Retinal pigment epithelial cell (primary cell): Measurements from ENCODE around the gene ATXN7L1.

Source experiments
- DNase-seq: peaks from one replicate; pipeline ENCODE4 v3.0.0-alpha.2; 2010; ENCODE audit warnings: low read depth
- H3K4me3 ChIP-seq: 2 replicates; pipeline ENCODE4 v1.5.1; 2011; ENCODE audit warnings: mild to moderate bottlenecking, low read length, control low read depth, moderate library complexity
- CTCF ChIP-seq: conservative IDR thresholded peaks from 2 replicates; pipeline ENCODE4 v1.5.1; 2011; ENCODE audit warnings: low read depth, low read length, control low read depth, inconsistent platforms

ATXN7L1 gene

GRCh38 chr7:105756367-105756766 is 120.0 kb downstream of the ATXN7L1 start:
- no peak overlapping the region for H3K4me3 ChIP-seq
- TF ChIP-seq CTCF, result no peak
- no peak for DNase-seq

GRCh38 chr7:105752671-105753275 is 123.6 kb downstream of the ATXN7L1 start:
- no peak overlapping the region for H3K4me3 ChIP-seq
- TF ChIP-seq CTCF, result no peak
- DNase-seq, result no peak

GRCh38 chr7:105751054-105751453 is 125.3 kb downstream of the ATXN7L1 start:
- no peak overlapping the region for H3K4me3 ChIP-seq
- no peak for DNase-seq
- TF ChIP-seq CTCF, result no peak

- peak; percentile 26 for TF ChIP-seq CTCF
- H3K4me3 ChIP-seq, result no peak overlapping the region
- no peak for DNase-seq
Measured at GRCh38 chr7:105748701-105749100, 127.7 kb downstream of the ATXN7L1 start.

- no peak overlapping the region for H3K4me3 ChIP-seq
- DNase-seq, result no peak
- TF ChIP-seq CTCF, result no peak
Measured at GRCh38 chr7:105745681-105746330, 130.6 kb downstream of the ATXN7L1 start.

- DNase-seq, result no peak
- TF ChIP-seq CTCF, result no peak
- H3K4me3 ChIP-seq, result no peak overlapping the region
Measured at GRCh38 chr7:105744258-105744657, 132.1 kb downstream of the ATXN7L1 start.
